HuH-7.5 (cell line): ENCODE measurements around the gene TENM3.
"Not testable (repeated sequence)": the region's sequence is repeated elsewhere in the genome, so short reads cannot be mapped to it uniquely, and the experiment has no call there.

Experiments used
- DNase-seq: peaks from one replicate; pipeline ENCODE4 v3.0.0; 2011; ENCODE audit warnings: low spot score

The TENM3 gene

DNA sequence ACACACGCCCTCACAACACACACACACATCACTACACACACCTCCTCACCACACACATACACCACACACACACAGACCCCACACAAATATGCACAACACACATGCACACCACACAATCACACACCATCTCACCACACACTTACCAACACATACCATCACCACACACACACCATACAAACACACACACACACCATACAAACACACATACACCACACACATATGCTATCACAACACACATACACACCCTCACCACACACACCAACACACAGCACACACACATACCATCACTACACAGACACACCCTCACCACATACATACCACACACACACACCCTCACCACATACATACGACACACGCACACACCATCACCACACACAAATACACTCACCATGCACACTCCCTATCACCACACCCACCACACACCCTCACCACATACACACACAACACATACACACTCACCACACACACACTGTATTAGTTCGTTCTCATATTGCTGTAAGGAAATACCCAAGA is 567.0 kb downstream of the TENM3 start:
- no peak for DNase-seq

GRCh38 chr4:182812916-182813315 is 569.7 kb downstream of the TENM3 start:
- no peak for DNase-seq

DNA sequence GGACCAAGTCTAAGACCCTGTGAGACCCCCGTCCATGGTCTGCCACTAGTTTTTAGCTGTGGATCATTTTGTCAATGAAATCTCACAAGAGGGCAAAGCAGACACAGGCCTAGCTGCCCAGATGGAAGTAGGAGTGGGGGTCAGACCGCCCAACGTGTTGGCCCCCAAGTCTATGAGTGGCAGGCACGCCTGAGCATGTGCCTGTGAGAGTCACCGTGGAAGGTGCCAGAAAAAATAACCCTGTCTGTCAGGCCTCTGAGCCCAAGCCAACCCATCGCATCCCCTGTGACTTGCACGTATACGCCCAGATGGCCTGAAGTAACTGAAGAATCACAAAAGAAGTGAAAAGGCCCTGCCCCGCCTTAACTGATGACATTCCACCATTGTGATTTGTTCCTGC is 570.9 kb downstream of the TENM3 start:
- not testable (repeated sequence) for DNase-seq

DNA sequence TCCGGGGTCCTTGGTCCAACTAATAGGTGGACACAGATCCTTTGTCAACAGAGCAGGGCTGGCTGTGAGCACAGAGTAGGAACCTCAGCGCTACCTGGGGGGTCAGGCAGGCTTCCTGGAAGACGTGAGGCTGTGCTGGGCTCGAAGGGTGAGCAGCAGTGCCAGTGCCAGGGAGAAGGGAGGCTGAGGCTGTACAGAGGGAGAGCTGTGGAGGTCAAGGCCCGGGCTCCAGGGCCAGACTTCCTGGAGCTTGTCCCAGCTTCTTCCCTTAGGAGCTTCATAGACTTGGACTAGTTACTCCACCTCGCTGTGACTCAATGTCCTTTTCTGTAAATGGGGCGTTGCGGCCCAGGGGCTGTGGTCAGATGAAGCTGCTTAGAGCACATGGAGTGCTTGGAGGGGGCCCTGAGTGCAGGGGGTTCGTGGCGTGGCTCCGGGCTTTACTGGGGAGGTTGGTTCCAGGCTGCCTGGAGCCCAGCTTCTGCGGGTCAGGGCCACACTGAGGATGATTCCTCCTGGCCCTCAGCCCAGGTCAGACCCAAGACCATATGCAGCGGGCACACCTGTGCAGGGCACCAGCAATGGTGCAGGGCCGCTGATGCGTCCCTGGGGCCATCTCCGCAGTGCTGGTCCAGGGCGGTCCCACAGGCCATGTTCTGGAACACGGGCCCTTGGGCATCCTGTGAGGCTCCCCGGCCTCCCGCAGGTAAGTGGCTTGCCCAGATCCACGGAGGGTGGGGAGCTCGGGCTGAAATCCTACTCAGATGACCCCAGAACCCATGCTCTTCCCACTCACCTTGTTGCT is 575.9 kb downstream of the TENM3 start:
- DNase-seq: no peak

DNA sequence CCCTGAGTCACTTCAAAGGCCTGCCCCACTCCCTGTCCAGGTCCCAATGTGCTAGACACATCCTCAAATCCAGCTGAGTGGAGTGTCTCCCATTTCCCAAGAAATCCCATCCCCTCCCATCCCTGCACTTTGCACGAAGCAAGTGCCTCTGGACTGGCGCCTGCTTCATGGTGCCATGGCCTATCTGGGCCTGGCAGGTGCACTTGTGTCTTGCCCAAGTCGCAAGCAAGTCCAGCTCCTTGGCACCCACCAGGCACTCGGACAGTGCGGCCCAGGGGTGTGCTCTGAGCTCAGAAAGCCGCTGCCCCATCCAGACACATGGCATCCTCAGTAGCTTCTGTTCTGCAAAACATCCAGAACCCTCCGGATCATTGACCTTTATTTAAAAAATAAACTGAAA is 576.5 kb downstream of the TENM3 start:
- no peak for DNase-seq

- DNase-seq: no peak
Measured at GRCh38 chr4:182822554-182822953, 579.4 kb downstream of the TENM3 start.

GRCh38 chr4:182823576-182823975 is 580.4 kb downstream of the TENM3 start:
- DNase-seq: no peak

DNA sequence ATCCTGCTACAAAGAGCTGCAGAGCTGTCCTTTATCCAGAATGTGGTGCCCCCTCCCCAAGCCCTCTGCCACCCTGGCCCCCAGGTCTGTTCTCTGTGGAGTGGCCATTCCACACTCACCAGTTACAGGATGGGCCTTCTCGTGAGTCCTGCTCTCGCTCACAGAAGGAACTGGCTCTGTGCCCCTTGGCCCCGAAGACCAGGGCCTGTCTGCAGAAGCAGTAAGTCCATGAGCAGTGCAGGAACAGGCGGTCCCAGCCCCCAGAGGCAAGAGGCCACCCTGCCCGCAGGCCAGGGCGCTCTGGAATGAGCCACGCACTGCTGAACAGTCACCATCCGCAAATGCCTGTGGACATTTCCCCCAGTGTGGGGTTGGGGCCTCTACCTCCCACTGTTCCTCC is 581.8 kb downstream of the TENM3 start:
- DNase-seq: no peak

GRCh38 chr4:182825786-182826185 is 582.6 kb downstream of the TENM3 start:
- DNase-seq: no peak

DNA sequence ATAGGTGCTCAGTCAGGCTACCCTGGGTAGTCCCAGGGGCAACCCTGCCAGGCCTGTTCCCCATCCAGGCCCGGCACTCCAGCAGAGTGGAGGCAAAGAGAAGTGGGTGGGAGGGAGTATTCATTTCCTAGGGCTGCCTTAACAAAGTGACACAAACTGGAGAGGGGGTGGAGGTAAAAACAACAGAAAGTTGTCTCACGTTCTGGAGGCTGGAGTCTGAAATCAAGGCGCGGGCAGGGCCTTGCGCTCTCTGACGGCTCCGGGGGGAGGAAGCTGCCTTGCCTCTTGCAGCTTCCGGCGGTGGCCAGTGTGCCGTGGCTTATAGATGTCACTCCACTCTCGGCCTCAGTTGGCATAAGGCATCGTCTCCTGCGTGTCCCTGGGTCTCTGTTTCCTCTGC is 583.2 kb downstream of the TENM3 start:
- no peak for DNase-seq

GRCh38 chr4:182827166-182827565 is 584.0 kb downstream of the TENM3 start:
- DNase-seq: no peak

GRCh38 chr4:182827954-182828353 is 584.8 kb downstream of the TENM3 start:
- no peak for DNase-seq

- no peak for DNase-seq
Measured at GRCh38 chr4:182828360-182829025, 585.3 kb downstream of the TENM3 start.

GRCh38 chr4:182829196-182829595 is 586.0 kb downstream of the TENM3 start:
- no peak for DNase-seq

- DNase-seq: no peak
Measured at GRCh38 chr4:182831376-182831775, 588.2 kb downstream of the TENM3 start.

DNA sequence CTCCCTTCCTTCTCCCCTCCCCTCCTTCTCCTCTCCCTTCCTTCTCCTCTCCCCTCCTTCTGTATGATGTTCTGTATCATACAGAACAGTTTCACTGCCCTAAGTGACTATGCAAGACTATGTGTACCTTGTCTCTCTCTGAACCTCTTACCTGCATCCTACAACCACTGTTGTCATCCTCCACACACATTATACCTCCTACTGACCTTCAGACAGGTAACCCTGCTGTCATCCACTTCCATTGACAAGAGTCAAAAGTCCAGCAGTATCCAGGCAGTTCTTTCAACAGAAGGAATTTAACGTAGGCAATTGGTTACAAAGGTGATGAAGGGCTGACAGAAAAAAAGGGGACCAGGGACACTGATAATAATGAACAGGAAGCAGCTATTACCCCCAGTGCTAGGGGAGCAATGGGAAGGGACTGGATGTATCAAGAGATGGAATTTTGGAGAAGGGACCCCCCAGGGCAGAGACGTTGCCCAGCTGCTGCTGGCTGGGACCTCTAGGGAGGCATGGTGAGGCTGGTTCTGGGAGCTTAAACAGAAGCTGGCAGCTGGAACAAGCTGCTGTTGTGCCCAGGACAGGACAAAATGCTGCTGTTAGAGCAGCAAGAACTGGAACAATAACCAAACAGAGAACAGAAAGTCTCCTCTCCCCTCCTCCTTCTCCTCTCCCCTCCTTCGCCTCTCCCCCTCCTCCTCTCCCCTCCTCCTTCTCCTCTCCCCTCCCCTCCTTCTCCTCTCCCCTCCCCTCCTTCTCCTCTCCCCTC is 589.3 kb downstream of the TENM3 start:
- no peak for DNase-seq

DNA sequence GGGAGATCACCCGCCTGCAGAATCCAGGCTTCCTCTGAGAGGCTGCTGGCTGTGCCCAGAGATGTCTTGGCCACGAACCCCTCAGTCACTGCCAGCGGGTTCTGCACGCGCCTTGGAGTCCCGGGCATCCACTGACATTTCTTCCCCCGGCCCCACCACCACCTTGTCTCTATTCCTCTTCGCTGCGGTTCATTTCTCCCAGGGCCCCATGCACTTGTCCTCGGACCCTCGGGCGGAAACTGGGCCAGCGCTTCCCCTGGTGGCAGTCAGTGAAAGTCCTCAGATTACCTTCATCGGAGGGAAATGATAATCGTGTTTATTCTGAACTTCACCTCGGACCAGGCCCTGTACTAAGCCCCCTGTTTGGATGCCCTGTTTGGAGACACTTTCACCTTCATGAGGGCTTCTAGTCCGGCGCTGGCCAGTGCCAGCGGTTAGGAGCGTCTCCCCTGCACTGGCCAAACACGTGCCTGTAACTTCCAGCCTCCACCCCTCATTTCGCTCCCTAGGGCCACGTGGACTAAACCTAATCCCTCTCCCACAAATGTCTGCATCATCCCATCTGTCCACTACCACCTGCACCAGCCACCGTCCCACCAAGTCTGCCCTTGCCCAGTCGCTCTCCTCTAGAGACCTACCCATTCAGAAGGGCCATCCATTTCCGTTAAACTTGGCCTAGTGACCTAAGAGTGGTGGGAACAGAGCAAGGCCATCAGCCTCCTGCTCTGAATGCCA is 592.0 kb downstream of the TENM3 start:
- DNase-seq: no peak

DNA sequence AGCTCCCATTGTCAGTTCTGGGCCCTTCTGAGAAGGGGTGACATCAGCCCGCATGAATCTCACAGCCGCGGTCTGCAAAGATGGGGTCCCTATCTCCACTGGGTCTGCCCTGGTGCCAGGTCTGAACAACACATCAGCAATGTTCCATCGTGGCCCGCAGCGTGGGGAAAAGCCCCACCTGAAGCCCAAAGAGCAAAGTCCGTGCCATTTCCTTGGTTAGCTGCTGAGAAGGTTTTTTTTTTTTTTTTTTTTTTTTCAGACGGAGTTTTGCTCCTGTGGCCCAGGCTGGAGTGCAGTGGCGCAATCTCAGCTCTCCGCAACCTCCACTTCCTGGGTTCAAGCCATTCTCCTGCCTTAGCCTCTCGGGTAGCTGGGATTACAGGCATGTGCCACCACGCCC is 594.6 kb downstream of the TENM3 start:
- DNase-seq: no peak

DNA sequence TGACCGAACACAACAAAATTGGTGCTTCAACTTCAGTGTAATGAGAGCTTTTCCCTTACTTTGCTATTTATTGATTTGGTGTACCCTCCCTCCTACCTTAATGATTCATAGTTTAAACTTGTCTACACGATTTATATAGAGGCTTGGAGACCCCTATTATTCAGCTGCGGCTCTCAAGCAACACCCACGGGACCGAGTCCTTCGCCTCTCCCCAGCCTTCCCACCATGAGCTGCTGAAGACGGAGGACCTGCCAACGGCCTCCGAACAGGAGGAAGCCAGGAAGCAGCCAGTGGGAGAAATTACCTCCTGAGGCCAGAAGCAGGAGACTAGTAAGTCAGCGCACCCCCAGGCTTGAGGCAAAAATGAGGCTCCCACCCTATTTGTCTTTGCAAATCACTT is 595.3 kb downstream of the TENM3 start:
- no peak for DNase-seq

- DNase-seq: no peak
Measured at GRCh38 chr4:182839256-182839655, 596.1 kb downstream of the TENM3 start.

DNA sequence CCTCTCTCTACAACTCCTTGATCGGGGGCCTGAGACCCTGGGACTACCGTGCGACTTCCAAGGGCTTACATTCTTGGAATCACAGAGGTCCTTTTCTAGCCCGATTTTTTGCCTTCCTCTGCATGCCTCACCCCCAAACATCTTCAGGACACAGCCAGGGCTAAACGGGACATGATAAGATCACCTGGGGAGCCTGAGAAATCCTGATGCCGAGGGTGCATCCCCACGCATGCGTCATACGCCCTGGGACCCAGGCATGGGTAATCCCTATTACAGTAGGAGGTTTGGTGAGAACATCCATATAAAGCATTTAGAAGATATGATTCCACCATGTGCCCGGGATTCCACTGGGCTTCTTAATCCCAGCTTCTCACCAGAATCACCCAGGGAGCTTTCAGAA is 596.9 kb downstream of the TENM3 start:
- no peak for DNase-seq

DNA sequence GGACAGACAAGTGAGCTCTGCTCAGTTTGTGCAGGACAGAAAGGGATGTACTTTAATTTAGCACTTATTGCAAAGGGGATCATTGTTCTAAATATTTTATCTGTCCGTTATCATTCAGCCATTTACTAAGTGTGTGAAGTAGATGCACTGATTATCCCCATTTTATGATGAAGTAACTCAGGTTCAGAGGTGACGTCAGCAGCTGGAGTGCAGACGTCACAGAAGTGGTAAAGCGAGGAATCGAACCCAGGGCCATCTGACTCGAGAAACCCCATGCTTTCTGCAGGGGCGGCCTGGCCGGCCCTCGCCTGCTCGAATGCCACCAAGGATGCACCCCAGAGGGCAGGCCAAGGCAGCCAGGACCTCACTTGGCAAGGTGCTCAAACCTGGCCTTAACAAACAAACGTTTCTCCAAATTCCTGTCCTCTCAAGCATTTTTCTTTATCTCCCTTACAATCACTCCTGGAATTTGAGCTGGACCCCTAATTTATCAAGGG is 599.0 kb downstream of the TENM3 start:
- DNase-seq: no peak
